Measurements from ENCODE around the gene FGF14. TPM values are rescaled to one million over a fixed set of nuclear protein-coding genes. Genes with fewer than 3 reads are reported as not detected.

The FGF14 gene
- total RNA-seq, 2 donors from 2014 or later = 0.14 TPM

GRCh38 chr13:101949681-101950080 lies 452.2 kb downstream of the FGF14 start:
- H3K27me3 ChIP-seq (replicated peaks; ENCODE audit: insufficient read depth) = no peaks in the 10 kb centered on the region
- no peak overlapping the region for H3K27ac ChIP-seq
- no peak for DNase-seq (ENCODE audit: low spot score)
- ATAC-seq (ENCODE audit: insufficient number of reproducible peaks, low FRiP score, low read depth) = no peak
- no peak for TF ChIP-seq CTCF (IDR thresholded peaks at IDR 0.05)
- H3K36me3 ChIP-seq = no peaks in the 10 kb centered on the region
- H3K4me1 ChIP-seq (ENCODE audit: control insufficient read depth in 1 of 2, low read depth in 2 of 2) = no peaks in the 10 kb centered on the region
- no peak overlapping the region for H3K4me3 ChIP-seq
- H3K9me3 ChIP-seq = no peaks in the 10 kb centered on the region

GRCh38 chr13:101946401-101946800 lies 455.4 kb downstream of the FGF14 start:
- Histone ChIP-seq H3K9me3 (no peaks in the 10 kb centered on the region), H3K4me3 (no peak overlapping the region), H3K4me1 (ENCODE audit: control insufficient read depth in 1 of 2, low read depth in 2 of 2) (peaks cover 0 to 8% of the 10 kb centered on the region in 2 donors), H3K27me3 (replicated peaks; ENCODE audit: insufficient read depth) (no peaks in the 10 kb centered on the region), H3K27ac (no peak overlapping the region), H3K36me3 (no peaks in the 10 kb centered on the region)
- DNase-seq (ENCODE audit: low spot score) (no peak), ATAC-seq (ENCODE audit: insufficient number of reproducible peaks, low FRiP score, low read depth) (no peak)
- no peak for TF ChIP-seq CTCF (IDR thresholded peaks at IDR 0.05)

- ATAC-seq (ENCODE audit: insufficient number of reproducible peaks, low FRiP score, low read depth) (no peak), DNase-seq (ENCODE audit: low spot score) (no peak)
- TF ChIP-seq CTCF (IDR thresholded peaks at IDR 0.05) = no peak
- Histone ChIP-seq H3K27ac (no peak overlapping the region), H3K9me3 (no peaks in the 10 kb centered on the region), H3K27me3 (replicated peaks; ENCODE audit: insufficient read depth) (no peaks in the 10 kb centered on the region), H3K36me3 (no peaks in the 10 kb centered on the region), H3K4me1 (ENCODE audit: control insufficient read depth in 1 of 2, low read depth in 2 of 2) (peaks cover 0 to 8% of the 10 kb centered on the region in 2 donors), H3K4me3 (no peak overlapping the region)
These were observed 456.4 kb downstream of the FGF14 start for GRCh38 chr13:101945435-101945834.

- Histone ChIP-seq H3K4me1 (ENCODE audit: control insufficient read depth in 1 of 2, low read depth in 2 of 2) (peaks cover 0 to 8% of the 10 kb centered on the region in 2 donors), H3K27ac (no peak overlapping the region), H3K9me3 (no peaks in the 10 kb centered on the region), H3K27me3 (replicated peaks; ENCODE audit: insufficient read depth) (no peaks in the 10 kb centered on the region), H3K36me3 (no peaks in the 10 kb centered on the region), H3K4me3 (no peak overlapping the region)
- ATAC-seq (ENCODE audit: insufficient number of reproducible peaks, low FRiP score, low read depth) (no peak), DNase-seq (ENCODE audit: low spot score) (no peak)
- no peak for TF ChIP-seq CTCF (IDR thresholded peaks at IDR 0.05)
These were observed 457.3 kb downstream of the FGF14 start for GRCh38 chr13:101944521-101944920.

GRCh38 chr13:101942535-101943157 lies 459.2 kb downstream of the FGF14 start:
- TF ChIP-seq CTCF (IDR thresholded peaks at IDR 0.05) = no peak
- Histone ChIP-seq H3K9me3 (no peaks in the 10 kb centered on the region), H3K27ac (no peak overlapping the region), H3K27me3 (replicated peaks; ENCODE audit: insufficient read depth) (no peaks in the 10 kb centered on the region), H3K4me3 (no peak overlapping the region), H3K4me1 (ENCODE audit: control insufficient read depth in 1 of 2, low read depth in 2 of 2) (peaks cover 0 to 8% of the 10 kb centered on the region in 2 donors), H3K36me3 (no peaks in the 10 kb centered on the region)
- DNase-seq (ENCODE audit: low spot score) = no peak
- no peak for ATAC-seq (ENCODE audit: insufficient number of reproducible peaks, low FRiP score, low read depth)
